A549 (cell line): Measurements from ENCODE around the gene CHD9. TPM values are rescaled to one million over a fixed set of nuclear protein-coding genes. Genes with fewer than 3 reads are reported as not detected.
A peak's percentile ranks its signal among the peaks of the same experiment; 100 is the strongest.

ENCODE experiments used
- ATAC-seq, 2 experiments: fragments of 200-7000 bp in 1 of 2; fragments of >200 bp in 1 of 2; cut with Nextera tagmentation in 1 of 2; cut with Tn5 transposase in 1 of 2; 3 replicates each; pipeline versions ENCODE4 v1.8.0 to v1.9.1; 2018 to 2020; ENCODE audit warnings: mild to moderate bottlenecking in 1 of 2, moderate library complexity in 1 of 2
- CTCF ChIA-PET: fragments of 300-600 bp; sonication (Branson Sonifier 250); formaldehyde crosslinking; extraction: SDS; loops from one replicate; lab custom pipeline; 2021; ENCODE audit warnings: antibody characterized with exemption, inconsistent platforms; lab: Yijun Ruan, JAX
- POLR2A ChIA-PET: fragments of 350-600 bp; formaldehyde crosslinking; extraction: SDS; loops from one replicate; lab custom pipeline; 2021; ENCODE audit warnings: antibody characterized with exemption, inconsistent platforms; lab: Yijun Ruan, JAX
- DNase-seq, 2 experiments: peaks; one replicate each; pipeline versions ENCODE4 v3.0.0 to v3.0.0-alpha.2; 2011 to 2016; ENCODE audit warnings: low read depth in 1 of 2, low spot score in 1 of 2
- FAIRE-seq: peaks from 2 replicates; lab custom pipeline; 2011; peaks lifted over from hg19 to GRCh38; lab: Jason Lieb, UNC
- H3K27ac ChIP-seq, 2 experiments: fragments of >200 bp; sonication (Bioruptor Twin); formaldehyde crosslinking; 3 replicates each; pipeline ENCODE4 v1.5.1; 2016 to 2017
- H3K4me1 ChIP-seq: fragments of >200 bp; sonication (Bioruptor Twin); formaldehyde crosslinking; 3 replicates; pipeline ENCODE4 v1.6.1; 2016
- H3K4me2 ChIP-seq: fragments of >200 bp; sonication (Bioruptor Twin); formaldehyde crosslinking; 3 replicates; pipeline ENCODE4 v1.6.1; 2016
- H3K4me3 ChIP-seq: fragments of >200 bp; sonication (Bioruptor Twin); formaldehyde crosslinking; 3 replicates; pipeline ENCODE4 v1.5.1; 2016
- H3K9me3 ChIP-seq: fragments of >200 bp; sonication (Bioruptor Twin); formaldehyde crosslinking; 3 replicates; pipeline ENCODE4 v1.6.1; 2016
- BHLHE40 ChIP-seq: IDR thresholded peaks from 2 replicates; pipeline ENCODE4 v1.6.1; 2012; ENCODE audit warnings: low read depth, low read length, inconsistent platforms
- CBX2 ChIP-seq: fragments of 200-600 bp; sonication (generic); IDR thresholded peaks from 2 replicates; pipeline ENCODE4 v1.6.1; 2016; ENCODE audit warnings: low read depth, mild to moderate bottlenecking, borderline replicate concordance
- CHD2 ChIP-seq: fragments of 150-350 bp; IDR thresholded peaks from 2 replicates; pipeline ENCODE4 v1.6.1; 2014; ENCODE audit warnings: low read length; ENCODE audit not compliant: partially characterized antibody
- E2F6 ChIP-seq: IDR thresholded peaks from 2 replicates; pipeline ENCODE4 v1.6.1; 2012; ENCODE audit warnings: low read depth, borderline replicate concordance
- EHMT2 ChIP-seq: fragments of 200-600 bp; sonication (generic); IDR thresholded peaks from 2 replicates; pipeline ENCODE4 v1.6.1; 2016; ENCODE audit warnings: antibody characterized with exemption, low read depth, mild to moderate bottlenecking, moderate library complexity
- FOSL2 ChIP-seq, 2 experiments: fragments of 450-650 bp in 1 of 2; fragments of >200 bp in 1 of 2; sonication (Bioruptor Twin) in 1 of 2; formaldehyde crosslinking; IDR thresholded peaks; 2 replicates each; pipeline versions ENCODE4 v1.5.0 to v1.6.1; 2016 to 2020; ENCODE audit warnings: mild to moderate bottlenecking in 1 of 2, moderate library complexity in 1 of 2
- GATA3 ChIP-seq: IDR thresholded peaks from 2 replicates; pipeline ENCODE4 v1.6.1; 2012; ENCODE audit warnings: borderline replicate concordance
- HOXB13 ChIP-seq: fragments of 250-450 bp; sonication (Bioruptor Pico); IDR thresholded peaks from 2 replicates; pipeline ENCODE4 v1.5.0; 2020; ENCODE audit warnings: low read depth, mild to moderate bottlenecking, moderate library complexity
- KDM1A ChIP-seq: fragments of 200-600 bp; sonication (generic); IDR thresholded peaks from 2 replicates; pipeline ENCODE4 v1.6.1; 2016; ENCODE audit warnings: low read depth, mild to moderate bottlenecking
- KDM5A ChIP-seq: fragments of 200-600 bp; sonication (generic); IDR thresholded peaks from 2 replicates; pipeline ENCODE4 v1.6.1; 2016; ENCODE audit warnings: antibody characterized with exemption, mild to moderate bottlenecking
- MAFK ChIP-seq: fragments of 450-650 bp; IDR thresholded peaks from 2 replicates; pipeline ENCODE4 v1.6.1; 2014; ENCODE audit not compliant: partially characterized antibody
- MAZ ChIP-seq: fragments of 150-350 bp; IDR thresholded peaks from 2 replicates; pipeline ENCODE4 v1.6.1; 2014; ENCODE audit warnings: antibody characterized with exemption, low read depth, low read length, borderline replicate concordance
- MYC ChIP-seq: IDR thresholded peaks from 2 replicates; pipeline ENCODE4 v1.6.1; 2012; ENCODE audit warnings: mild to moderate bottlenecking, inconsistent platforms, low read length, improper control_type of control experiment, borderline replicate concordance
- RFX5 ChIP-seq: fragments of 450-650 bp; IDR thresholded peaks from 2 replicates; pipeline ENCODE4 v1.7.1; 2014; ENCODE audit warnings: antibody characterized with exemption, mild to moderate bottlenecking, moderate library complexity
- ZC3H11A ChIP-seq: fragments of 450-650 bp; IDR thresholded peaks from 2 replicates; pipeline ENCODE4 v1.6.1; 2014; ENCODE audit warnings: antibody characterized with exemption, mild to moderate bottlenecking
- ZSCAN20 ChIP-seq: fragments of 250-450 bp; sonication (Bioruptor Pico); IDR thresholded peaks from 2 replicates; pipeline ENCODE4 v1.8.0; 2022; ENCODE audit warnings: mild to moderate bottlenecking, moderate library complexity
- WGBS: methylation state at CpG from one replicate; pipeline ENCODE4 v1.1.6; 2017; ENCODE audit errors: missing lambda C conversion rate; 5-methylcytosine and 5-hydroxymethylcytosine counted together
- polyA plus RNA-seq, 4 experiments: library from polyadenylated mRNA; depleted of rRNA in 3 of 4; stranded (reverse); fragments of >200 nt; fragmentation: RNase III in 1 of 4; extraction: RNeasy Plus Mini Kit Qiagen cat#74134 plus additional on column Dnase treatment in 1 of 4; gene quantifications; 2 replicates in 3 of 4; 3 replicates in 1 of 4; pipeline ENCODE4 v1.2.3, GENCODE V29; 2011 to 2017

Gene CHD9
- polyA plus RNA-seq, 2 of the 4 experiments (the other 2 are of a cell fraction) = 17.8 to 51.6 TPM

DNA sequence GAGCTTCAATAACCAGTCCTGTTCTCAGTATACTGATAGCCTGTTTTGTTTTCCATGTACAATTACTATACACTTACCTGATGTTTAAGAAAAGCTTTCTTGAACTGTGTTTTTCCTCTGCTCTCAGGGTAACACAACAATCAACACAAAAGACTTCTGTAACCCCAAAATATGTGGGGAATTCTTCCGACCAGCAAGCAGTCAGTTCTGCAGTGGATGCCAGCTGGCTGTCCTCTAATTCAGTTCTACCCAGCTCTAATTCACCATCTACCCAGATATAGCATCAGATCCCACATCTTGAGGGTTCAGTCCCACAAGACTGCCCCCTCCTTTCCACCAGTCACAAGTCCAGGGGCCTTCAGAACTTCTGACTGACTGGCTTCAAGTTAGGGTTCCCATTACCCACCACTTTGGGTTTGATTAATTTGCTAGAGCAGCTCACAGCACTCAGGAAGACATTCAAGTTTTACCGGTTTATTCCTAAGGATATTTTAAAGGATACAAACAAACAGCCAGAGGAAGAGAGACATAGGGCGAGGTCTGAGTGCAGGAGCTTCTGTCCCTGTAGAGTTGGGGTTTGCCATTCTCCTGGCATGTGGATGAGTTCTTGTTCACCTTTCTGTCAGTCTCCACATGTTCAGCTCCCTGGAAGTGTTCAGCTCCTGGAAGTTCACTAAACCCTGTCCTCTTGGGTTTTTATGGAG is 178.2 kb downstream of the CHD9 start:
- no peak for FAIRE-seq
- CTCF ChIA-PET = interaction anchor here (0.8 to 1.5 kb wide), 2 partner anchors 103 to 178 kb away, joined by 3 to 4 read pairs; partner anchors contain the start of gene CHD9
- TF ChIP-seq KDM1A (no peak), CHD2 (no peak), BHLHE40 (no peak), CBX2 (no peak), HOXB13 (CRISPR knock-in tag) (no peak), RFX5 (no peak), MAZ (no peak), ZC3H11A (no peak), GATA3 (no peak), ZSCAN20 (CRISPR knock-in tag) (no peak), KDM5A (no peak)
- TF ChIP-seq, all 56 proteins: peak for 0
- DNase-seq (no peak), ATAC-seq (no peak)
- Histone ChIP-seq H3K27ac (no peak overlapping the region), H3K4me2 (no peak overlapping the region), H3K4me1 (no peaks in the 10 kb centered on the region), H3K9me3 (no peaks in the 10 kb centered on the region), H3K4me3 (no peak overlapping the region)
- 95% methylated on average over 3 of the region's 3 CpGs for WGBS
- POLR2A ChIA-PET = interaction anchor here (0.5 kb wide), 1 partner anchor 15 kb away, joined by 3 read pairs; no protein-coding TSS in a partner anchor

GRCh38 chr16:53234836-53235235 is 180.0 kb downstream of the CHD9 start:
- FAIRE-seq = no peak
- DNase-seq = no peak
- Histone ChIP-seq H3K27ac (no peak overlapping the region), H3K4me2 (no peak overlapping the region), H3K4me3 (no peak overlapping the region), H3K4me1 (no peaks in the 10 kb centered on the region), H3K9me3 (no peaks in the 10 kb centered on the region)
- CTCF ChIA-PET = no interaction called here
- ATAC-seq = no peak
- no peak for TF ChIP-seq E2F6
- no peak for TF ChIP-seq CBX2
- no peak for TF ChIP-seq MAZ
- no peak for TF ChIP-seq KDM5A
- 84% methylated on average over 2 of the region's 2 CpGs for whole genome bisulfite sequencing
- POLR2A ChIA-PET = no interaction called here

GRCh38 chr16:53235851-53236250 is 181.1 kb downstream of the CHD9 start:
- FAIRE-seq = peak; percentile 7
- ChIA-PET POLR2A (no interaction called here), CTCF (no interaction called here)
- H3K4me1 ChIP-seq = no peaks in the 10 kb centered on the region
- TF ChIP-seq FOSL2 (IDR thresholded peaks at IDR 0.05) (no peak), FOSL2 (CRISPR knock-in tag; IDR thresholded peaks at IDR 0.05) (peak; percentile 20; the same call in 1 of the 2 replicates), EHMT2 (no peak)
- TF ChIP-seq, all 56 proteins: peak for 1
- no peak overlapping the region for H3K4me2 ChIP-seq
- 75% methylated on average over 3 of the region's 3 CpGs for WGBS
- ATAC-seq = no peak
- DNase-seq = no peak
- H3K27ac ChIP-seq = no peak overlapping the region
- H3K4me3 ChIP-seq = no peak overlapping the region
- H3K9me3 ChIP-seq = no peaks in the 10 kb centered on the region

GRCh38 chr16:53249331-53249730 is 194.5 kb downstream of the CHD9 start:
- ATAC-seq = no peak
- CTCF ChIA-PET = no interaction called here
- WGBS = 69% methylated on average over 1 of the region's 1 CpG
- FAIRE-seq = no peak
- no peaks in the 10 kb centered on the region for H3K4me1 ChIP-seq
- no peak for DNase-seq
- no peak overlapping the region for H3K4me2 ChIP-seq
- POLR2A ChIA-PET = no interaction called here
- no peak overlapping the region for H3K4me3 ChIP-seq
- H3K27ac ChIP-seq = no peak overlapping the region
- H3K9me3 ChIP-seq = peaks cover 4% of the 10 kb centered on the region; the same call in 1 of the 3 replicates
- TF ChIP-seq MAFK (peak; percentile 32), MYC (no peak)
- TF ChIP-seq, all 56 proteins: peak for 1
